ENCODE data around the gene G6PC1.

DNA sequence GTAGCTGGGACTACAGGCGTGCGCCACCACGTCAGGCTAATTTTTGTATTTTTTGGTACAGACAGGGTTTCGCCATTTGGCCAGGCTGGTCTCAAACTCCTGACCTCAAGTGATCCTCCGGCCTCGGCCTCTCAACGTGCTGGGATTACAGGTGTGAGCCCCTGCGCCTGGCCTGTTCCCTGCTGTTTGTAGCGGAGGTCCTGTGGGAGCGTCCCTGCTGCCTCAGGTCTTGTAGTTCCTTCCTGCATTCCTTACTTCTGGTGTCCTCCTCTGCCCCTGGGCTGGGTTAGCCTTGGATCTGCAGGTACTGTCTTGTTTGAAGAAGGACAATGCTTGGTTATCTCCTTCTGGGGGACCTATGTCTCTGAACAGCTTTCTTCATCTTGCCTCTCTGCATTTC, 23.6 kb upstream of the G6PC1 start:
- no peak for TF ChIP-seq EZH2 (IDR thresholded peaks at IDR 0.05; ENCODE audit: borderline replicate concordance, low read length)
- TF ChIP-seq, protein P1, sequence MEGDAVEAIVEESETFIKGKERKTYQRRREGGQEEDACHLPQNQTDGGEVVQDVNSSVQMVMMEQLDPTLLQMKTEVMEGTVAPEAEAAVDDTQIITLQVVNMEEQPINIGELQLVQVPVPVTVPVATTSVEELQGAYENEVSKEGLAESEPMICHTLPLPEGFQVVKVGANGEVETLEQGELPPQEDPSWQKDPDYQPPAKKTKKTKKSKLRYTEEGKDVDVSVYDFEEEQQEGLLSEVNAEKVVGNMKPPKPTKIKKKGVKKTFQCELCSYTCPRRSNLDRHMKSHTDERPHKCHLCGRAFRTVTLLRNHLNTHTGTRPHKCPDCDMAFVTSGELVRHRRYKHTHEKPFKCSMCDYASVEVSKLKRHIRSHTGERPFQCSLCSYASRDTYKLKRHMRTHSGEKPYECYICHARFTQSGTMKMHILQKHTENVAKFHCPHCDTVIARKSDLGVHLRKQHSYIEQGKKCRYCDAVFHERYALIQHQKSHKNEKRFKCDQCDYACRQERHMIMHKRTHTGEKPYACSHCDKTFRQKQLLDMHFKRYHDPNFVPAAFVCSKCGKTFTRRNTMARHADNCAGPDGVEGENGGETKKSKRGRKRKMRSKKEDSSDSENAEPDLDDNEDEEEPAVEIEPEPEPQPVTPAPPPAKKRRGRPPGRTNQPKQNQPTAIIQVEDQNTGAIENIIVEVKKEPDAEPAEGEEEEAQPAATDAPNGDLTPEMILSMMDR (IDR thresholded peaks at IDR 0.05; ENCODE audit: low read length): no peak
